ENCODE data around the gene IFI27L1. TPM values are rescaled to one million over a fixed set of nuclear protein-coding genes. Genes with fewer than 3 reads are reported as not detected.
A peak's percentile ranks its signal among the peaks of the same experiment; 100 is the strongest.

The IFI27L1 gene
- total RNA-seq, 1 experiment from 2014 or later = 26.0 TPM

GRCh38 chr14:94079891-94080620 lies 1.1 kb upstream of the IFI27L1 start (continued):
- TF ChIP-seq ELF1 (IDR thresholded peaks at IDR 0.05; ENCODE audit: borderline replicate concordance, low read depth) = no peak
- no peak for TF ChIP-seq ATF3 (IDR thresholded peaks at IDR 0.05)
- no peak for TF ChIP-seq EGR1 (IDR thresholded peaks at IDR 0.05; ENCODE audit: low read depth)
- no peak for TF ChIP-seq FOSL1 (IDR thresholded peaks at IDR 0.05; ENCODE audit: low read depth)
- TF ChIP-seq YY1 (IDR thresholded peaks at IDR 0.05; ENCODE audit: extremely low read depth, insufficient replicate concordance, low read depth, low read length) = no peak

GRCh38 chr14:94081386-94081820 lies 293 bp downstream of the IFI27L1 start:
- Histone ChIP-seq H3K27ac (ENCODE audit: low read depth, low read length) (peak overlapping the region; percentile 20), H3K36me3 (ENCODE audit: control insufficient read depth in 1 of 2, insufficient read depth in 2 of 2, low read length in 2 of 2) (peaks cover 14 to 26% of the 10 kb centered on the region in 2 experiments), H3K4me3 (replicated peaks in 1 of 2; ENCODE audit: low read depth in 1 of 2, low read length in 2 of 2) (peak overlapping the region; percentile 82 to 84), H3K9me3 (ENCODE audit: control insufficient read depth in 1 of 2, insufficient read depth in 1 of 2, low read depth in 1 of 2, low read length in 2 of 2) (no peaks in the 10 kb centered on the region), H2AFZ (ENCODE audit: low read depth, low read length, poor library complexity, severe bottlenecking) (no peak overlapping the region), H3K4me1 (ENCODE audit: control insufficient read depth in 1 of 2, insufficient read depth in 2 of 2, low read length in 2 of 2) (peaks cover 9 to 16% of the 10 kb centered on the region in 2 experiments; a peak in 3 of 4 replicates), H4K20me1 (ENCODE audit: insufficient read depth) (peaks cover 5% of the 10 kb centered on the region; the same call in 1 of the 2 replicates), H3K4me2 (ENCODE audit: low read length) (peak overlapping the region; percentile 83), H3K9me2 (ENCODE audit: insufficient read depth) (no peaks in the 10 kb centered on the region), H3K9ac (ENCODE audit: low read length) (peak overlapping the region; percentile 94), H3K79me2 (ENCODE audit: insufficient read depth, low read length) (peaks cover 50% of the 10 kb centered on the region), H3K27me3 (ENCODE audit: insufficient read depth, low read length) (no peaks in the 10 kb centered on the region)
- TSS peak; percentile 75 for BruUV-seq (replicated peaks)
- RAD21 ChIA-PET (ENCODE audit: low non-redundant PET in 1 of 2, low total read pairs in 2 of 2, uncharacterized antibody in 2 of 2, unreplicated experiment in 2 of 2) = no interaction called here
- peak; percentile 47 for ATAC-seq
- intact Hi-C loops (cut with micrococcal nuclease) = no loop called here
- POLR2A ChIA-PET = interaction anchor here (0.7 to 1.3 kb wide), 3 partner anchors 10 to 50 kb away, joined by 3 to 6 read pairs (median 3); no protein-coding TSS in a partner anchor
- no peak for DNase-seq (ENCODE audit: low read depth, low spot score)
- CTCF ChIA-PET = interaction anchor here (0.7 kb wide), 1 partner anchor 55 kb away, joined by 4 read pairs; no protein-coding TSS in a partner anchor
- peak; percentile 10; the same call in 1 of the 2 replicates for TF ChIP-seq SIN3A (IDR thresholded peaks at IDR 0.05; ENCODE audit: low read depth)
- TF ChIP-seq ZBTB33 (IDR thresholded peaks at IDR 0.05; ENCODE audit: extremely low read depth, insufficient replicate concordance, low read length) = no peak

All from HCT116 (cell line).